NCI-H526 treated with DMSO at 0.1 percent for 48 hours (cell line): Measurements from ENCODE around the gene UQCRC2.
A peak's percentile ranks its signal among the peaks of the same experiment; 100 is the strongest.
"Not testable (repeated sequence)": the region's sequence is repeated elsewhere in the genome, so short reads cannot be mapped to it uniquely, and the experiment has no call there.

Source experiments
- DNase-seq: peaks from one replicate; lab custom pipeline; 2025; lab: John Stamatoyannopoulos, UW

Gene UQCRC2

DNA sequence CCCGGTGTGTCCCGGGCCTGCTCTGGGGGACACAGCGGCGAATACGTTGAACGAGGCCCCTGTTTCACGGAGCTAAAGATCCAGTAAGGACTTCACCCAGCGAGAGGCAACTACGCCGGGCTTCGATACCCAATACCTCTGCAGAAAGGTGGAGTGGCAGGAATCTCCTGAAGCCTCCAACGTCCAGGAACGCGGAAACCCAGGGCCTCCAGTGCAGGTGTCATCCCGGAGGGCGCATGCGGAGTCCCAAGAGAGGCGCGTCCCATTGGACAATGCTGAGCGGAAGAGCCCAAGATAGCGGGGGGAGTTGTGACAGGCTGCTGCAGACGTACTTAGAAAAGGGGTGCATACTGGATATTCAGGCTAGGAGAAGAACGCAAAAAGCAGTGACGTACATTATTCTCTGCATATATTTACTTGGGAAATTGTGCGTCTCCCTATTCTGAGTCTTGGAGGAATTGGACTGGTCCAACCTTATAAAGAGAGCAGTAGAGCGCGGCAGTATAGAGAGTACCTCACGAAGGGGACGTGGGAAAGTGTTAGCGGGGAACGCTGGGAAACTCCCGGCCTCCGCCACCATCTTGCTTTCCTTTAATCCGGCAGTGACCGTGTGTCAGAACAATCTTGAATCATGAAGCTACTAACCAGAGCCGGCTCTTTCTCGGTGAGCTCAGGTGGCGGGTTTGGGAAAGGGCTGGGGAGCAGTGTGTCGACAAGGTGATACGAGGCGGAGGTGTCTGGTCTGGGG lies at the start of gene UQCRC2:
Gene UQCRC2, plus strand, starts transcription at position 569 of the 748 bp plus-strand sequence. Its CDS starts 63 bp downstream, at position 632.
- peak; percentile 95 for DNase-seq

DNA sequence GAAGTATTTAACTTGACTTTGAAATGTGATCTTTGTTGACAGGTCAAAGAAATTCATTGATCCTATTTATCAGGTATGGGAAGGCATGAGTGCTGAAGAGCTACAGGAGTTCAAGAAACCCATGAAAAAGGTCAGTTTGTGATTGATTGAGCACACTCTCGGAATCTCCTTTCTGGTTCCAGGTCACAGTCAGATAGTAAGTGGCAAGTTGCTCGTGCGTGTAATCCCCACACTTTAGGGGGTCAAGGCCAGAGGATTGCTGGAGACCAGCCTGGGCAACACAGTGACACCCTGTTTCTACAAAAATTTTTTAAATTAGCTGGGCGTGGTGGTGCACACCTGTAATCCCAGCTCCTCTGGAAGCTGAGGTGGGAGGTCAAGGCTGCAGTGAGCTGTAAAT lies 20.5 kb upstream of the UQCRC2 start:
- not testable (repeated sequence) for DNase-seq

DNA sequence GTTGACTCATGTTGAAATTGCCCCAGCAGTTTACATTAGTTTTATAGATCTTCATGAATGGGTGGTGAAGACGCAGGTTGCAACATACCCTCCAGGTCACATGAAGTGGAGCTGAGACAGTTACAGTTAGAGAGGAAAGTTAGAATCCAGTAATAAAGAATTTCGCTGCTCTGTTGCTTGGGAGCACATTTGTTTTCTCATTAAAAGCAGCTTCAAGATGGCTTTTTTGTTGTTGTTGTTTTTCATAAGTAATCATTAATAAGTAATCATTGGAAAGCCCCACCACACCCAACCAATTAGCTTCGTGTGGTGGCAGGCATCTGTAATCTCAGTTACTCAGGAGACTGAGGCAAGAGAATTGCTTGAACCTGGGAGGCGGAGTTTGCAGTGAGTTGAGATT lies 19.8 kb upstream of the UQCRC2 start:
- not testable (repeated sequence) for DNase-seq

DNA sequence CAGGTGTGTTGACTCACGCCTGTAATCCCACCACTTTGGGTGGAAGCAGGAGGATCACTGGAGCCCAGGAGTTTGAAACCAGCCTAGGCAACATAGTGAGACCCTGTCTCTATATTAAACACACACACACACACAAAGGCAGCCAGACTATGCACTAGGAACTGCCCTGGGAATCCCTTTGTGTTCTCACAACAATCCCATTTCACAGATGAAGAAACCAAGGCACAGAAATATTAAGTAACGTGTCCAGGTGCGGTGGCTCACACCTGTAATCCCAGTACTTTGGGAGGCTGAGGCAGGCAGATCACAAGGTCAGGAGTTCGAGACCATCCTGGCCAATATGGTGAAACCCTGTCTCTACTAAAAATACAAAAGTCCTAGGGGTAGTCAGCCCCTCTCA lies 19.4 kb upstream of the UQCRC2 start:
- DNase-seq, result not testable (repeated sequence)

DNA sequence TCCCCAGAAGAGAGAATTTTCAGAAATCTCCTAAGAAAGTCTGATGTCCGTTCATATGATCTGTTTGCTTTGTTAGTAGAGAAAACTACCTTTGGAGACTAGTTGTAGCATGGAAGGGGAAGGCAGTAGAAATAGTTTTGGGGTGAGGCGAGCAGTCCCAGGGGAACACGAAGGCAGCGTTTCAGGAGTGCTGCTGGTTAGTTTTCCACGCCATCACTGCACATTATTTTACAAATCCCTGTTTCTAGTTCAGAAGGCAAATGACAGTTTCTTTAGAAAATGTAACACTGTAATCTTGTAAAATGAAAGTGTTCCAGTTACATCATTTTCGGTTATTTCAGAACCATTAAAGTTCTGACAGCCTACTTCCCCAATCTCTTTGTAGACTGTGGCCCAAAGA lies 16.9 kb upstream of the UQCRC2 start:
- DNase-seq, result not testable (repeated sequence)

DNA sequence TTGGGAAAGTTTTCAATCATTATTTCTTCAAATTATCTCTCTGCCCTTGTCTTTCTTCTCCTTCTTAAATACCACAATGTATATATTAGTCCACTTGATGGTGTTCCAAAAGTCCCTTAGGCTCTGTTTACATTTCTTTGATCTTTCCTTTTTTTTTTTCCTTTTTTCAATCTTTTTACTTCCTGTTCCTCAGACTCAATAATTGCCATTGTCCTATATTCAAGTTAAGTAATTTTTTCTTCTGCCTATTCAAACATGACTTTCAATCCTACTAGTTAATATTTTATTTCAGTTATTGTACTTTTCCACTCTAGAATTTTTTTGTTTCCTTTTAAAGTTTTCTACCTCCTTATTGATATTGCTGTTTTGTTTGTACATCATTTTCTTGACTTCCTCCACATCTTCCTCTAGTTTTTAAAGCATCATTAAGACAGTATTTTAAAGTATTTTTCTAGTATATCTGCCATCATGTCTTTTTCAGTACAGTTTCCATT lies 15.8 kb upstream of the UQCRC2 start:
- no peak for DNase-seq

DNA sequence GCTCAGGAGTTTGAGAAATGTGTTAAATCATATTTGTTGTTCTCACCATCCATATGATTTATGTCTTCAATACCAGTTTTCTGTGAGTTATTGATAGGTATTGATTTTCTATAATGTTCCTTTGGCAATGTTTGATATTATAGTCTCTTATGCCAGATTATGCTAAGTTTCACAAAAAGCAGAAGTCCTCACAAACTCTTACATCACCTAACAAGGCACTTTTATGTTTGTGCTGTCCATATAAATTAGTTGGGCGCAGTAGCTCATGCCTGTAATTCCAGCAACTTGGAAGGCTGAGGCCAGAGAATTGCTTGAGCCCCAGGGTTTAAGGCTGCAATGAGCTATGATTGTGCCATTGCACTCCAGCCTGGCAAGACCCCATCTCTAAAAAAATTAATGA lies 12.6 kb upstream of the UQCRC2 start:
- DNase-seq, result no peak

DNA sequence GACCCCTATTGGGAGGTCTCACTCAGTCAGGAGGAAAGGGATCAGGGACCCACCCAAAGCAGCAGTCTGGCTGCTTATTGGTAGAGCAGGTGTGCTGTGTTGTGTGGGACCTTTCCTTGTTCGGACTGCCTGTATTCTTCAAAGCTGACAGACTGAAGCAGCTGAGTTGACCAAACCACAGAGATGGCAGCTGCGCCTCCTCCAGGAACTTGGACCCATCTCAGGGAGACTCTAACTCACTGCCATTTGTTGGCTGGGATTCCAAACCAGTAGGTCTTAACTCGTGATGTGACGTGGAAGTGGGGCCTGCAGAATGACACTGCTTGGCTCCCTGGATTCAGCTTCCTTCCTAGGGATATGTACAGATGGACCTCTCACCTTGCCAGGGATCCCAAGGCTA lies 9.6 kb upstream of the UQCRC2 start:
- no peak for DNase-seq

DNA sequence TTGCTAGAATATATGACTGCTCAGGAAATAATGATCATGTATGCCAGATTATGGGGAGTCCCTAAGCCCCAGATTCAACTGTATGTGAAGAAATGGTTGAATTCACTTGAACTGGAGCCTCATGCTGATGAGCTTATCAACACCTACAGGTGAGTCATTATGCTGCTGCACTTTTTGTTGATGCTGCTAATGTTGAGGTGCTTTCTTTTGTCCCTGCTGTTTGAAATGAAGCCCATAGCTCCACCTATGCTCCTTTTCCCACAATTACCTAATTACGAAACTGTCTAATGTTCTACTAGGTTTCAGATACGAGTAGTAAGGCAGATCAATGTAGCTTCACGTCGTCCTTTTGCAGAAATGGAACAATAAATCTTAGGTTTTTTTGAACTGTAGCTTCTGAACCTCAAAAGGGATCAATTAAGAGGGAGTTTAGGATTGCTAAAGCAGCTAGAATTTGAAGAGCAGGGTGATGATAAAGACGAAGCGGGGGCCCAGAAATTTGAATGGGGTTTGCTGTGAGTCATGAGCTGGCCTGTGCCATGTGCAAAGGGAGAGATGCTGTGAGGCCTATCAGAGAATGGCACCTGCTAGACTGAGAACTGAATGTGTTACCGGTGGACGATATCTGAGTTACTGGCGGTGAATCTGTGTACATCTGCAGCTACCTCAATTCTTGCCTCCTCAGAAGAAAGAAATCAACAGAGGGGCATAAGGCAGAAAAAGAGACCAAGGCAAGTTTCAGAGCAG lies 6.1 kb upstream of the UQCRC2 start:
- DNase-seq, result no peak

DNA sequence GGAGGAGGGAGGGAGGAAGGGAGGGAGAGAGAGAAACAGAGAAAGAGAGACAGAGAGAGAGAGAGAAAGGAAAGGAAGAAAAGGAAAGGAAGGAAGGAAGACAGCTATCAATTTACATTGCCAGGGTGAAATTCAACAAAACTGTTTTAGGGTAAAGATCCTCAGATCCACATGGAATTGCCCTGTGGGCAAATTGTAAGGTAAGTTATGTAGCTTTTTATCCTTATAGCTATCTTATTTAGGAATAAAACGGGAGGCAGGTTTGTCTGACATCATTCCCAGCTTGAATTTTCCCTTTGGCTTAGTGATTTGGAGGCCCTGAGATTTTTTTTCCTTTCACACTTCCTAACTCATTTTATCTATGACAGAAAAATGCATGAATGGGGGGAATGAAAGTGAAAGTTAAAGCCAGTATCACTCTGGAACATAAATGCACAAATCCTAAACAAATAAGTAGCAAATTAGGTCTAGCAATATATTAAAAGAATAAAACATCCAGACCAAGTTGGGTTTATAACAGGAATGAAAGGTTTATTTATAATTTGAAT lies 3.4 kb upstream of the UQCRC2 start:
- DNase-seq, result no peak

DNA sequence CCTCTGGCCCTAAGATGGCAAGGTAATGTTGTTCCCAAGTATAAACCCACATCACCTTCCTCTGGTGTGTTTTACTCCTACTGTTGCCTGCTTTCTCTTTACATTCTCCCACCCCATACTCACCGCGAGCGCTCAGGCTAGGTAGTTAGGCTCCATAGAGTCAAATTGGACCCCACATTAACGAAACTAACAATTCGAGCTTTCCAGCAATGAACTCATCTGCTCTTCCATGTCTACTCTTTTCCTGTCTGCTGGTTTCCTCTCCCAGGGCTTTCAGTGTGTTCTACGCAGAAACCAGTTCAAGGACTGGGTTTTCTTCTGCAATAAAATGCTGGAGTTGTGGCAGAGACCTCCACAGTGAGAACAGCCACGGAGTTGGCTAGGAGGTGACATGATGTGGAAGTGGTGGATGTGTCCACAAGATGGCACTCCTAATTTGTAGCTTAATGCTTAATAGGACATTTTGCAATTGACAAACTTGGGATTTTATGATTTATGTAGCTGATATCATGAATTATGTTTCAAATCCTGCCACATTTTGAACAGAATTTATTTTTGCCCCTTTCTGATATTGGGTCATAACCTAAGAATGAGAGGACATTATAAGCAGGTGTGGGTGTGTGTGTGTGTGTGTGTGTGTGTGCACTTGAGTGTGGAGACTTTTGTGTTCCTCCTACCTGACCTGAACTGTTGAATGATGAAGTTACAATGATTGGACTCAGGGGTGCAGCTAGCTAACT lies 2.2 kb upstream of the UQCRC2 start:
- DNase-seq, result peak; percentile 11

DNA sequence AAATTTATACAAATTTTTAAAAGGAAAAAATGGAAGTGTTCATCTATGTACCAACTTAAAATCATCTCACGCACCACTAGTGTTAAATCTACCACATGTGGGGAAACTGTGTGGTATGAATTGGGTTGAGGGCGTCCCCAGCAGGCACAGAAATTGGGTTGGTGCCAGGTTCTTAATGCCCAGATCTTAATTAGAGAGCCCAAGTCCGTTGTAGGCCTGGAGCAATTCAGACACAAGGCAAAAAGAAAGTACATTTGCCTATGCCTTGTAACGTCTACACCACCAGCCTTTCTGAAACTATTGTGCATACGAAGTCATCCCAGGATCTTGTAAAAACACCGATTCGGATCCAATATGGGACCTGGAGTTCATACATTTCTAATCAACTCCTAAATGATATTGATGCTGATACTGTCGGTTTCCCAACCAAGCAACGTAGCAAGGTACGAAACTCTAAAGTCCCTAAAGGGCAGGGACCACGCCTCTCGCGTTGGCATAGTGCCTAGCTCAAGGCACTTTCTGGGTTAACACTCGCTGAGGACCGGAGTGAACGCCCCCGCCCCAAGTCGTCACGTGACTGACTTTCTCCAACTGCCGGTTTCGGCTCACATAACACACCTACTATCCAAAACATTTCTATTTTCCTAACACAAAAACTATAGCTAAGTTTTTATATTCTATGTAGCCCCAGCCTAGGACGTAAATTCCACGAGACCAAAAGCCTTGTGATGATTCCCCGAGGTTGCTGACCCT lies 945 bp upstream of the UQCRC2 start:
- DNase-seq, result peak; percentile 59

DNA sequence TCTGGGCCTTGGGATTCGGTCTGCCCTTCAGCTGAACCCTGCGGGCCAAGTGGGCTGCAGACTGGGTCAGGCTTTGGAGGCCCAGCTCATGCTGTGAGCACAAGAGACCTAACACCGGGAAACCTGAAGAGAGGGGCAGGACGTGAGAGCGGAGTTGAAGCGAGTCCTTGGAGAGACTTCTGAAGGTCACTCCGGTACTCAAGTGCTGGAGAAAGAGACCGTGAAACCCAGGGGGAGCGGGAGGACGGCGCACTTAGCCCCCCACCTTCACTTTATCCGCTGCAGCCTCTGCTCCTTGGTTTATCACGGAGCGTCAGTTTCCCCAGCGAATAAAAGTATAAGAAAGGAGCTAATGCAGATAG lies 361 bp downstream of the UQCRC2 start:
- no peak for DNase-seq

DNA sequence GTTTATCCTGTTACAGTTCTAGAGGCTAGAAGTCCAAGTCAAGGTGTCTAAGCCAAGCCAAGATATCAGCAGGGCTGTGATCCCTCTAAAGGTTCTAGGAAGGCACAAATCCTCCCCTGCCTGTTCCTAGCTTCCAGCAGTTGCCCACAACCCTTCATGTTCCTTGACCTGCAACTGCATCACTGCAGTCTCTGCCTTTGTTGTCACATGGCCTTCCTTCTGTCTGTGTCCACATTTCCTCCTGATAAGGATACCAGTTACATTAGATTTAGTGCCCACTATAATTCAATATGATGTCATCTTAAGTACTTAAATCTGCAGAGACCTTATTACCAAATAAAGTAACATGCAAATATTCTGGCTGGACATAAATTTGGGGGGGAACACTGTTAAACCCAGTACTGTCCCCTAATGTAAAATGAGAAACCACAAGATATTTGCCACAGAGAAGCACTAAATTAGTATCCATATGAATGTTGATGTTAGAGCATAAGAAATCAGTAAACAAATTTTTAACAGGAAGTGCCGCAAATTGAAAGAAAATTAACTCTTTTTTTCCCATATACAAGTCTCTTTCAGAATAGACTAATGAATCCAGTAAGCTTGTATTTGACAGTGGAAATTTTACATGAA lies 4.7 kb downstream of the UQCRC2 start:
- no peak for DNase-seq

DNA sequence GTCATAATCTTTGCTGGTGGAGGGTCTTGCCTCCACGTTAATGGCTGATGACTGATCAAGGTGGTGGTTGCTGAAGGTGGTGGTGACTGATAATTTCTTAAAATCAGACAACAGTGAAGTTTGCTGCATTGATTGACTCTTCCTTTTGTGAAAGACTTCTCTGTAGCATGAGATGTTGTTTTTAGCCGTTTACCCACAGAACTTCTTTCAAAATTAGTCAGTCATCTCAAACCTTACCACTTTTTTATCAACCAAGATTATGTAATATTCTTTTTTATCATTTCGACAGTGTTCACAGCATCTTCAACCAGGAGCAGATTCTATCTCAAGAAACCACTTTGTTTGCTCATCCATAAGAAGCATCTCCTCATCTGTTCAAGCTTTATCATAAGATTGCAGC lies 5.9 kb downstream of the UQCRC2 start:
- no peak for DNase-seq

DNA sequence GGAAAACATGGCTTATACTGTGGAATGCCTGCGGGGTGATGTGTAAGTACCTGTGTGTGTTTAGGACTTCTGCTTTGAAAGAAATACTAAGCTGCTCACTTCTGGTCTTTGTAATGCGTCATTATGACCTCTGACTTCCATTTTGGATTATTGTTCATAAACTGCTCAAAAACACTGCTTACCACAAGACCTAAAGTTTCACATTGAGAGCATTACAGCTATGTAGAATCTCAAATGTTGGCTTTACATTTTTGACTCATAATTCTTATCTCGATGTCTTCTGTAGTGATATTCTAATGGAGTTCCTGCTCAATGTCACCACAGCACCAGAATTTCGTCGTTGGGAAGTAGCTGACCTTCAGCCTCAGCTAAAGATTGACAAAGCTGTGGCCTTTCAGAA lies 9.3 kb downstream of the UQCRC2 start:
- no peak for DNase-seq

DNA sequence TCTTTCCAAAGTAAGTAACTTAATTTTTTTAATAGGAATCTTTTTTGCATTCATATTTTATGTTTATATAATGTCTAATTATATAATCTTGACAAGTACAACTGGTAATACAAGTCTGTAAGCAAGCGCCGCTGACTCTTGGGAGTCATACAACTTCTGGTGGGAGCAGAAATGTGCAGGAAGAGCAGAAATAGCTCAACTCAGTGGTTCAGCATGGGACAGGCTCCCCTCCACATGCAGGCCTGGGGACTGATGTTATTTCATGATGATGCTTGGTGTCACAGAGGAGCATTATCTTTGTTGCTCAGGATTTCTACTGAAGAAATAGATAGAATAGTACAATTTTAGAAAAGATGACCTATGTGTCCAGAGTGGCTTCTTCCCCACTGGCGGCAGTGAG lies 10.7 kb downstream of the UQCRC2 start:
- DNase-seq, result no peak

DNA sequence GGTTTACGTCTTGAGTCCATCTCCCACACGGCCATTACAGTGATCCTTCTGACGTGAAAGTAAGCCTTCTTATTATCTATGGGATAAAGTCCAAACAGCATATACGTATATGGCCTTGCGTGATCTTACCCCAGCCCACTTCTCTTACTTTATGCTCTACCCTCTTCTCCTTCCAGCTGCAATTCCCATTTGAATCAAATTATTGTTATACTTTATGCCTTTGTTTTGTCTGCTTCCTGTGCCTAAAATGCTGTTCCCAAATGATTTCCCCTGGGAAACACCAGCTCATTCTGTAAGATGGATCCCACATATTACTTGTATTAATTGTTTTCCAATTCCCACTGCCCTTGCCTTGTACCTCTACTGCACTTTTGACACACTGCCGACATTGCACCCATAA lies 11.2 kb downstream of the UQCRC2 start:
- DNase-seq, result no peak

DNA sequence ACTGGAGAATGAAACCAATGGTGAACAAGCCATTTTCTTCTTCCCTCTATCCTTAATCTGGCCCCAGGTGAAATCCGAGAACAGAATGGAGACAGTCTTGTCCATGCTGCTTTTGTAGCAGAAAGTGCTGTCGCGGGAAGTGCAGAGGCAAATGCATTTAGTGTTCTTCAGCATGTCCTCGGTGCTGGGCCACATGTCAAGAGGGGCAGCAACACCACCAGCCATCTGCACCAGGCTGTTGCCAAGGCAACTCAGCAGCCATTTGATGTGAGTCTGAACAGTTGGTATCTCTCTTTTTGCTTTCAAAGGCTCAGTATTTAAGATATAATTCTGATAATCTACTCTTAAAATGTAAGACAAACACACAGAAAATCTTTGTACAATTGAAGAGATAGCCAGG lies 18.7 kb downstream of the UQCRC2 start:
- DNase-seq, result no peak

DNA sequence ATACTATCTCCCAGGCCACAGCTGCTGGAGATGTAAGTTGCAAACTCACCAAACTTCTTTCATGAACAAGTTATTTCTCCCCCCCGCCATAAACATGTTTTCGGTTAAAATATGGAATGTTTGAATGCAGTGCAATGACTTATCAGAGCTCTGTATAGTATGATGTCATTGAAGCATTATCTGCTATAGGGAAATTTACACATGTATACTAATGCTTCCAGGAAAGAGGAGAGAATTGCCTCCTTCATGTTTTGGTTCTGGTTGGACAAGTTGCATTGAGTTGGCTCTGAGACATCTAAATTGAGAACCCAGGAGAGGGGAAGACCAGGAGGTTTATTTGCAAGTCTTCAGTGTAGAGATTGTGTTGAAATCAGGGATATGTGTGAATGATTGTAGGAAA lies 20.8 kb downstream of the UQCRC2 start:
- no peak for DNase-seq

DNA sequence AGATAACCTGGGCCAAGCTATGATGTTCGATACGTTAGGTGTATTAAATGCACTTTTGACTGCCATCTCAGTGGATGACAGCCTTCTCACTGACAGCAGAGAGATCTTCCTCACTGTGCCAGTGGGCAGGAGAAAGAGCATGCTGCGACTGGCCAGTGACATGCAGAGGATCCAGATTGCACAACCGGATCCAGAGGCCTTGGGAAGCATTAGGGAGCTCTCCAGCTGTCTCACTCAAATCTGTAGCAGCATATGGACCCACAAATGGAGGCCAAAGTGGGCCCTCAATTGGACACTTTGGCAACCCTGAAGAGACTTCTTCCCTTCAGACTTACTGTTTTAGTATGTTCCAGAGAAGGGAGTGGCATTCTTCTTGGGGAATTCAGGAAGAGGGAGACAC lies 26.9 kb downstream of the UQCRC2 start:
- no peak for DNase-seq
